ENCODE data around the gene TMEM14A. TPM values are rescaled to one million over a fixed set of nuclear protein-coding genes. Genes with fewer than 3 reads are reported as not detected.

The TMEM14A gene
- total and polyA plus RNA-seq, 2 of the 8 experiments (the other 6 are each of a cell fraction or from before 2014, with no cell fraction given): 11.1 to 11.2 TPM

DNA sequence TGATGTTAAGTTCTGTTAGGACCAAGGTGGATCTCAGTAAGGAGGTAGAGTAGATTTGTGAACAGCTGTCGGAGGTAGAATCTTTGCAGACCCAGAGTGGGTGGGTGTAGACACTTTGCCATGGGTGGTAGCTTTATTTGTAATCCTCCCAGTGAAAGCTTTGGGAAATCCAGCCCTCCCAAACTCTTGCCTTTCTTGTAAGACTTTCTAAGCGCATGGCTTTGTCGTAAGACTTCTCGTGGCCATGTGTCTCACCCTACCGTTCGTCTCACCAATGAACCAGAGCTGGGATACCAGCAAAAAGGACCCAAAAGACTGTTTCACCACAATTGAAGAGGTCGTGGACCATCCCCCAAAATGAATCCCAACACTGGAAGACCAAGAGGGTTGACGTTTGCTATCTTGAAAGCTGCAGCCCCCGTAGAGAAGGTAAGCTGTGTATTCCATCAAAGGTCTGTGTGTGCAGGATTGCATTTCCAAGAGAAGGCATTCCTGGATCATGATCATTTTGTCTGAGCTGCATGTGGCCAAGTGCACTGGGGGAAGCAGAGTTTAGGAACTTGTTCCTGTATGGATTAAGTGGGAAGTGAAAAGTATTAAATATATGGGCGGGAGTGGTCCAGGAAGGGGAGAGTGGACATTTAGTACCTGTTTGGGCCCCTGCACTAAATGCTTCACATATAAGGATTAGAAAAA lies 5.8 kb upstream of the TMEM14A start:
- DNase-seq (ENCODE audit: low read depth in 1 of 2, low spot score in 2 of 2) (no peak), FAIRE-seq (no peak)
- Histone ChIP-seq H4K20me1 (replicated peaks in 1 of 2; ENCODE audit: control insufficient read depth in 1 of 2, insufficient read depth in 2 of 2, low read length in 2 of 2) (no peaks in the 10 kb centered on the region), H2BK120ac (replicated peaks; ENCODE audit: low read depth, low read length) (no peak overlapping the region), H3K23me2 (ENCODE audit: low read depth, low read length) (peaks cover 15% of the 10 kb centered on the region; the same call in 1 of the 2 replicates), H3K23ac (ENCODE audit: insufficient read length) (no peak overlapping the region), H3K18ac (ENCODE audit: extremely low read depth, low read length) (0 out of 2 replicates have a peak overlapping the region, but pooled peaks have one; percentile 43), H3K36me3 (ENCODE audit: control insufficient read depth in 2 of 4, insufficient read depth in 4 of 4, low read length in 3 of 4) (peaks cover 0 to 2% (median 0%) of the 10 kb centered on the region in 4 experiments; a peak in 1 of 8 replicates), H3K4me2 (ENCODE audit: insufficient read depth in 1 of 2, low read depth in 2 of 2, low read length in 2 of 2) (peak overlapping the region; percentile 83 to 86), H3K9ac (replicated peaks in 1 of 4; ENCODE audit: extremely low read depth in 1 of 4, low read depth in 3 of 4, low read length in 3 of 4) (peak overlapping the region; percentile 52 to 80 (median 64); a peak in 6 of 7 replicates), H3K79me1 (ENCODE audit: low read depth, low read length) (no peaks in the 10 kb centered on the region), H3K4me1 (replicated peaks in 1 of 4; ENCODE audit: control insufficient read depth in 3 of 4, insufficient read depth in 4 of 4, low read length in 3 of 4) (peaks cover 0 to 10% (median 5%) of the 10 kb centered on the region in 4 experiments; a peak in 3 of 7 replicates), H4K5ac (ENCODE audit: insufficient read length, low read depth, low read length) (no peak overlapping the region), H4K91ac (replicated peaks; ENCODE audit: insufficient read length, low read length) (peak overlapping the region; percentile 87), H3K4me3 (ENCODE audit: extremely low read depth in 1 of 4, insufficient read depth in 2 of 4, low read depth in 3 of 4, low read length in 4 of 4) (peak overlapping the region; percentile 66 to 76 (median 74)), H2BK5ac (ENCODE audit: low read depth, low read length) (no peak overlapping the region), H3K27me3 (replicated peaks in 1 of 4; ENCODE audit: control insufficient read depth in 3 of 4, extremely low read depth in 1 of 4, insufficient read depth in 3 of 4, low read length in 3 of 4) (peaks cover 0 to 10% (median 7%) of the 10 kb centered on the region in 4 experiments; a peak in 5 of 7 replicates), H3K9me3 (ENCODE audit: insufficient read depth in 2 of 2, low read depth in 1 of 2, low read length in 1 of 2) (no peaks in the 10 kb centered on the region), H2AK5ac (ENCODE audit: low read depth, low read length) (no peak overlapping the region), H3K56ac (replicated peaks; ENCODE audit: insufficient read length, low read depth, low read length) (no peak overlapping the region), H2BK20ac (ENCODE audit: low read length) (no peak overlapping the region), H4K8ac (ENCODE audit: extremely low read depth, insufficient read depth, low read length) (no peak overlapping the region; the same call in 1 of the 2 replicates), H2AFZ (ENCODE audit: low read length) (no peak overlapping the region; the same call in 1 of the 2 replicates), H3K79me2 (ENCODE audit: control insufficient read depth in 1 of 2, insufficient read depth in 2 of 2, low read length in 2 of 2) (peaks cover 0 to 6% of the 10 kb centered on the region in 2 experiments; a peak in 1 of 4 replicates), H2BK12ac (ENCODE audit: low read depth, low read length) (peak overlapping the region; percentile 30; the same call in 1 of the 2 replicates), H2BK15ac (ENCODE audit: low read length) (no peak overlapping the region), H3K27ac (ENCODE audit: low read depth, low read length) (no peak overlapping the region), H3K14ac (ENCODE audit: insufficient read length) (no peak overlapping the region), H3K4ac (replicated peaks; ENCODE audit: insufficient read length, low read depth, low read length) (no peak overlapping the region)
- CTCF ChIA-PET (ENCODE audit: partially characterized antibody): interaction anchor here (0.5 to 2.2 kb wide), 12 partner anchors 9 to 363 kb away, joined by 3 to 12 read pairs (median 4); partner anchors contain the start of gene EFHC1
- WGBS, 2 experiments (ENCODE audit: extremely low coverage in 1 of 2, insufficient coverage in 1 of 2, insufficient read length in 1 of 2, insufficient replicate concordance in 2 of 2, low coverage in 1 of 2, low lambda C conversion rate in 2 of 2, missing lambda C conversion rate in 1 of 2): 88% methylated on average over 10 of the region's 10 CpGs; no CpG with 5 or more reads in 1 of the 2 experiments
- POLR2A ChIA-PET (ENCODE audit: partially characterized antibody): interaction anchor here (0.5 to 1.4 kb wide), 13 partner anchors 9 to 380 kb away, joined by 3 to 5 read pairs (median 3); partner anchors contain the start of genes GSTA4 and MCM3
- TF ChIP-seq CTBP2 (IDR thresholded peaks at IDR 0.05; ENCODE audit: borderline replicate concordance, insufficient read depth, insufficient read length, low read length): no peak
- TF ChIP-seq BACH1 (IDR thresholded peaks at IDR 0.05; ENCODE audit: low read length): no peak
- no peak for TF ChIP-seq TBP (IDR thresholded peaks at IDR 0.05; ENCODE audit: low read depth, low read length)
- TF ChIP-seq GABPA (IDR thresholded peaks at IDR 0.05; ENCODE audit: borderline replicate concordance, insufficient read depth, low read length): no peak
- TF ChIP-seq RNF2 (IDR thresholded peaks at IDR 0.05; ENCODE audit: borderline replicate concordance, low read depth, low read length, missing control alignments, poor library complexity, severe bottlenecking): no peak
- TF ChIP-seq, protein P1, sequence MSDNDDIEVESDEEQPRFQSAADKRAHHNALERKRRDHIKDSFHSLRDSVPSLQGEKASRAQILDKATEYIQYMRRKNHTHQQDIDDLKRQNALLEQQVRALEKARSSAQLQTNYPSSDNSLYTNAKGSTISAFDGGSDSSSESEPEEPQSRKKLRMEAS (IDR thresholded peaks at IDR 0.05): no peak
- TF ChIP-seq SIX5 (IDR thresholded peaks at IDR 0.05; ENCODE audit: low read depth, low read length): no peak
- no peak for TF ChIP-seq YY1 (IDR thresholded peaks at IDR 0.05; ENCODE audit: low read depth, low read length)
- TF ChIP-seq EP300 (IDR thresholded peaks at IDR 0.05; ENCODE audit: borderline replicate concordance in 1 of 2, low read depth in 2 of 2, low read length in 2 of 2): no peak
- TF ChIP-seq EZH2 (IDR thresholded peaks at IDR 0.05; ENCODE audit: low read depth, low read length, severe bottlenecking): no peak
- no peak for TF ChIP-seq CEBPB (IDR thresholded peaks at IDR 0.05; ENCODE audit: low read depth, low read length)
